K562 (cell line): ENCODE measurements around the gene HERC5. TPM values are rescaled to one million over a fixed set of nuclear protein-coding genes. Genes with fewer than 3 reads are reported as not detected.

ENCODE experiments used
- BDP1 ChIP-seq: IDR thresholded peaks from 3 replicates; pipeline ENCODE4 v1.6.1; 2011; ENCODE audit not compliant: insufficient read length, insufficient read depth
- CHD1 ChIP-seq: fragments of 200-600 bp; sonication (generic); IDR thresholded peaks from one replicate; pipeline ENCODE4 v1.6.1; 2012; ENCODE audit warnings: mild to moderate bottlenecking, moderate library complexity, low read length, inconsistent platforms
- CSDE1 ChIP-seq, 2 experiments: fragments of 450-650 bp; IDR thresholded peaks; 2 replicates each; pipeline ENCODE4 v1.6.1; 2016; ENCODE audit warnings: mild to moderate bottlenecking in 1 of 2
- MAFF ChIP-seq: IDR thresholded peaks from 2 replicates; pipeline ENCODE4 v1.6.1; 2012; ENCODE audit warnings: low read length, improper control_type of control experiment
- MEF2D ChIP-seq: conservative IDR thresholded peaks from 2 replicates; pipeline ENCODE4 v1.6.1; 2016; ENCODE audit warnings: low read depth, missing genetic modification characterization, missing compliant biosample characterization
- MIER1 ChIP-seq: fragments of 450-650 bp; IDR thresholded peaks from 2 replicates; pipeline ENCODE4 v1.6.1; 2016; ENCODE audit warnings: antibody characterized with exemption, mild to moderate bottlenecking, low read depth
- NCOA4 ChIP-seq: fragments of 450-650 bp; IDR thresholded peaks from 2 replicates; pipeline ENCODE4 v1.6.1; 2018; ENCODE audit warnings: mild to moderate bottlenecking; ENCODE audit not compliant: partially characterized antibody
- RAD51 ChIP-seq: fragments of 450-650 bp; IDR thresholded peaks from 2 replicates; pipeline ENCODE4 v1.7.1; 2016; ENCODE audit warnings: low read depth, mild to moderate bottlenecking, borderline replicate concordance
- SIX5 ChIP-seq, 2 experiments: IDR thresholded peaks; 2 replicates each; pipeline ENCODE4 v1.6.1; 2011; ENCODE audit warnings: low read length in 2 of 2, borderline replicate concordance in 1 of 2, low read depth in 1 of 2, mild to moderate bottlenecking in 1 of 2, moderate library complexity in 1 of 2; ENCODE audit not compliant: insufficient read depth in 1 of 2
- STAG1 ChIP-seq: sonication (generic); formaldehyde crosslinking; IDR thresholded peaks from 2 replicates; pipeline ENCODE4 v1.5.0; 2020; ENCODE audit warnings: missing genetic modification reagents, borderline replicate concordance
- USF2 ChIP-seq: sonication (generic); formaldehyde crosslinking; IDR thresholded peaks from 2 replicates; pipeline ENCODE4 v1.5.0; 2020; ENCODE audit warnings: missing genetic modification reagents
- XRCC4 ChIP-seq: IDR thresholded peaks from one replicate; pipeline ENCODE4 v1.6.1; 2011; ENCODE audit not compliant: insufficient read depth, insufficient read length; ENCODE audit errors: extremely low read depth
- ZBTB33 ChIP-seq: sonication (generic); formaldehyde crosslinking; IDR thresholded peaks from 2 replicates; pipeline ENCODE4 v1.8.1; 2023; ENCODE audit warnings: mild to moderate bottlenecking, missing genetic modification reagents
- ZFX ChIP-seq: sonication (generic); formaldehyde crosslinking; IDR thresholded peaks from 2 replicates; pipeline ENCODE4 v1.8.0; 2022; ENCODE audit warnings: mild to moderate bottlenecking, missing genetic modification reagents, moderate library complexity
- ZNF140 ChIP-seq: fragments of 250-450 bp; sonication (Bioruptor Pico); IDR thresholded peaks from 2 replicates; pipeline ENCODE4 v1.8.0; 2021; ENCODE audit warnings: moderate library complexity, mild to moderate bottlenecking, inconsistent platforms
- ZNF354B ChIP-seq: fragments of 250-450 bp; sonication (Bioruptor Pico); IDR thresholded peaks from 2 replicates; pipeline ENCODE4 v1.4.0; 2020
- ZSCAN32 ChIP-seq: fragments of 450-650 bp; formaldehyde crosslinking; IDR thresholded peaks from 2 replicates; pipeline ENCODE4 v1.4.0; 2020; ENCODE audit warnings: mild to moderate bottlenecking, moderate library complexity
- polyA plus RNA-seq, 8 experiments: library from polyadenylated mRNA; depleted of rRNA in 4 of 8; stranded (reverse) in 5 of 8; unstranded in 3 of 8; fragments of >200 nt; fragmentation: Nextera tagmentation in 2 of 8; fragmentation: Illumina TruSeq in 1 of 8; extraction: Ambion mirVana in 2 of 8; extraction: Trizol in 1 of 8; gene quantifications; 2 replicates each; pipeline versions ENCODE4 v1.2.1 to v1.2.3, GENCODE V29; 2011 to 2014; ENCODE audit warnings: inconsistent platforms in 1 of 8, missing spikeins in 1 of 8
- total RNA-seq, 7 experiments: library from RNA; depleted of rRNA in 6 of 7; stranded (reverse); fragments of >200 nt in 6 of 7; fragmentation: Illumina TruSeq in 2 of 7; extraction: Trizol in 2 of 7; gene quantifications; 2 replicates each; pipeline versions ENCODE4 v1.2.1 to v1.2.3, GENCODE V29; 2011 to 2021; ENCODE audit warnings: low replicate concordance in 1 of 7
- TF ChIP-seq, protein P1 (sequence below): fragments of 450-650 bp; formaldehyde crosslinking; IDR thresholded peaks from 2 replicates; pipeline ENCODE4 v1.4.0; 2022; ENCODE audit warnings: missing genetic modification characterization
- TF ChIP-seq, protein P2 (sequence below), 2 experiments: fragments of 450-650 bp; IDR thresholded peaks; 2 replicates each; pipeline ENCODE4 v1.6.1; 2018; ENCODE audit warnings: mild to moderate bottlenecking in 2 of 2, low read depth in 1 of 2; ENCODE audit not compliant: partially characterized antibody in 2 of 2

HERC5 gene
- total and polyA plus RNA-seq, 9 of the 15 experiments (the other 6 are each of a cell fraction or from before 2014, with no cell fraction given): 0.18 TPM; not detected in 8

GRCh38 chr4:88523325-88524129 lies 66.6 kb downstream of the HERC5 start, which contains the start of gene PYURF (continued):
- TF ChIP-seq CSDE1 (IDR thresholded peaks at IDR 0.05): no peak
- no peak for TF ChIP-seq MAFF
- no peak for TF ChIP-seq ZNF140 (CRISPR knock-in tag)
- no peak for TF ChIP-seq USF2 (CRISPR knock-in tag)
- no peak for TF ChIP-seq ZNF354B (CRISPR knock-in tag)
- TF ChIP-seq MEF2D: no peak
- TF ChIP-seq, protein P1, sequence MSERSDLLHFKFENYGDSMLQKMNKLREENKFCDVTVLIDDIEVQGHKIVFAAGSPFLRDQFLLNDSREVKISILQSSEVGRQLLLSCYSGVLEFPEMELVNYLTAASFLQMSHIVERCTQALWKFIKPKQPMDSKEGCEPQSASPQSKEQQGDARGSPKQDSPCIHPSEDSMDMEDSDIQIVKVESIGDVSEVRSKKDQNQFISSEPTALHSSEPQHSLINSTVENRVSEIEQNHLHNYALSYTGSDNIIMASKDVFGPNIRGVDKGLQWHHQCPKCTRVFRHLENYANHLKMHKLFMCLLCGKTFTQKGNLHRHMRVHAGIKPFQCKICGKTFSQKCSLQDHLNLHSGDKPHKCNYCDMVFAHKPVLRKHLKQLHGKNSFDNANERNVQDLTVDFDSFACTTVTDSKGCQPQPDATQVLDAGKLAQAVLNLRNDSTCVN (CRISPR knock-in tag): 0 out of 2 replicates have a peak, but pooled peaks have one; percentile 4
- TF ChIP-seq MIER1: no peak
- no peak for TF ChIP-seq RAD51
- TF ChIP-seq XRCC4: no peak
- TF ChIP-seq SIX5 (IDR thresholded peaks at IDR 0.05; ENCODE audit: borderline replicate concordance in 1 of 2, insufficient read depth in 1 of 2, low read depth in 1 of 2, low read length in 2 of 2): no peak
- TF ChIP-seq, protein P2, sequence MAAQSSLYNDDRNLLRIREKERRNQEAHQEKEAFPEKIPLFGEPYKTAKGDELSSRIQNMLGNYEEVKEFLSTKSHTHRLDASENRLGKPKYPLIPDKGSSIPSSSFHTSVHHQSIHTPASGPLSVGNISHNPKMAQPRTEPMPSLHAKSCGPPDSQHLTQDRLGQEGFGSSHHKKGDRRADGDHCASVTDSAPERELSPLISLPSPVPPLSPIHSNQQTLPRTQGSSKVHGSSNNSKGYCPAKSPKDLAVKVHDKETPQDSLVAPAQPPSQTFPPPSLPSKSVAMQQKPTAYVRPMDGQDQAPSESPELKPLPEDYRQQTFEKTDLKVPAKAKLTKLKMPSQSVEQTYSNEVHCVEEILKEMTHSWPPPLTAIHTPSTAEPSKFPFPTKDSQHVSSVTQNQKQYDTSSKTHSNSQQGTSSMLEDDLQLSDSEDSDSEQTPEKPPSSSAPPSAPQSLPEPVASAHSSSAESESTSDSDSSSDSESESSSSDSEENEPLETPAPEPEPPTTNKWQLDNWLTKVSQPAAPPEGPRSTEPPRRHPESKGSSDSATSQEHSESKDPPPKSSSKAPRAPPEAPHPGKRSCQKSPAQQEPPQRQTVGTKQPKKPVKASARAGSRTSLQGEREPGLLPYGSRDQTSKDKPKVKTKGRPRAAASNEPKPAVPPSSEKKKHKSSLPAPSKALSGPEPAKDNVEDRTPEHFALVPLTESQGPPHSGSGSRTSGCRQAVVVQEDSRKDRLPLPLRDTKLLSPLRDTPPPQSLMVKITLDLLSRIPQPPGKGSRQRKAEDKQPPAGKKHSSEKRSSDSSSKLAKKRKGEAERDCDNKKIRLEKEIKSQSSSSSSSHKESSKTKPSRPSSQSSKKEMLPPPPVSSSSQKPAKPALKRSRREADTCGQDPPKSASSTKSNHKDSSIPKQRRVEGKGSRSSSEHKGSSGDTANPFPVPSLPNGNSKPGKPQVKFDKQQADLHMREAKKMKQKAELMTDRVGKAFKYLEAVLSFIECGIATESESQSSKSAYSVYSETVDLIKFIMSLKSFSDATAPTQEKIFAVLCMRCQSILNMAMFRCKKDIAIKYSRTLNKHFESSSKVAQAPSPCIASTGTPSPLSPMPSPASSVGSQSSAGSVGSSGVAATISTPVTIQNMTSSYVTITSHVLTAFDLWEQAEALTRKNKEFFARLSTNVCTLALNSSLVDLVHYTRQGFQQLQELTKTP (IDR thresholded peaks at IDR 0.05; ENCODE audit: low read depth in 1 of 2, partially characterized antibody in 2 of 2): peak in 1 of 2 experiments; percentile 55
- no peak for TF ChIP-seq NCOA4
- no peak for TF ChIP-seq ZSCAN32 (CRISPR knock-in tag)
- TF ChIP-seq ZBTB33 (CRISPR knock-in tag): no peak
- TF ChIP-seq ZFX (CRISPR knock-in tag): peak; percentile 100
- no peak for TF ChIP-seq BDP1
- no peak for TF ChIP-seq CHD1
- TF ChIP-seq STAG1 (CRISPR knock-in tag): no peak
